ENCODE measurements around the gene CAMTA1. TPM values are rescaled to one million over a fixed set of nuclear protein-coding genes. Genes with fewer than 3 reads are reported as not detected.

The CAMTA1 gene
- total and polyA plus RNA-seq, 9 of the 15 experiments (the other 6 are each of a cell fraction or from before 2014, with no cell fraction given), result 43.9 to 161 (median 65.9) TPM

DNA sequence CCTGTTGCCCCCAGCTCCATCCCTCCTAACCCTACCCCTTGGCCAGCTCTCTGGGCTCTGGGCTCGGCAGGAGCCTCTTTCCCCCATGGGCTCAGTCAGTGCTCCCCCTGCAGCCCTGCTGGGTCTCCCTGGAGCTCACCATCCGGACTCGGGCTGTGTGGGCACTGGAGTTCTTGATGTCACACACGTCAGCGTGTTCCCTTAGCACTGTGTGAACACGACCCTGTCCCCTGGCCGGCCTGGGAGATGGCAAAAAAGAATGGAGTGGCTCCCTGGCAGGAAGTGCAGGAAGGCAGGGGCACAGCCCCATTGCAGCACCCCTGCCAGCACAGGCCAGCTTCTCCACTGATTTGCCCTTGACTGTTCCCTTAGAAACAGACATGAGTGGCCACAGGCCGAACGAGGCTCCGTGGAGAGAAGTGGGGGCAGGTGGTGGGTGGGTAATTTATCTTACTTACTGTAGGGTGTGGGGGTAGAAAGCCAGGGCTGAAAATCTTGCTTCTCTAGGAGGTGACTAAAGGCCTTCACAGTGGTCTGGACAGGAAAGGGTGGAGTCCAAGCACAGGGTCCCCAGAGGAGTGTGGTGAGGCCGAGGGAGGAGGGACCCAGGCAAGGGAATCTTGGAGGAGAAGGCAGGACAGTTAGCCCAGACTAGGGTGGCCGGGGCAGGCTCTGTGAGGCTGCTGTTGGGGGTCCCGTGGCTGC lies 604.1 kb downstream of the CAMTA1 start (continued):
- TF ChIP-seq, protein P1, sequence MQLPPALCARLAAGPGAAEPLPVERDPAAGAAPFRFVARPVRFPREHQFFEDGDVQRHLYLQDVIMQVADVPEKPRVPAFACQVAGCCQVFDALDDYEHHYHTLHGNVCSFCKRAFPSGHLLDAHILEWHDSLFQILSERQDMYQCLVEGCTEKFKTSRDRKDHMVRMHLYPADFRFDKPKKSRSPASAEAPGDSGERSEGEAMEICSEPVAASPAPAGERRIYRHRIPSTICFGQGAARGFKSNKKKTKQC (CRISPR knock-in tag; IDR thresholded peaks at IDR 0.05), result no peak

DNA sequence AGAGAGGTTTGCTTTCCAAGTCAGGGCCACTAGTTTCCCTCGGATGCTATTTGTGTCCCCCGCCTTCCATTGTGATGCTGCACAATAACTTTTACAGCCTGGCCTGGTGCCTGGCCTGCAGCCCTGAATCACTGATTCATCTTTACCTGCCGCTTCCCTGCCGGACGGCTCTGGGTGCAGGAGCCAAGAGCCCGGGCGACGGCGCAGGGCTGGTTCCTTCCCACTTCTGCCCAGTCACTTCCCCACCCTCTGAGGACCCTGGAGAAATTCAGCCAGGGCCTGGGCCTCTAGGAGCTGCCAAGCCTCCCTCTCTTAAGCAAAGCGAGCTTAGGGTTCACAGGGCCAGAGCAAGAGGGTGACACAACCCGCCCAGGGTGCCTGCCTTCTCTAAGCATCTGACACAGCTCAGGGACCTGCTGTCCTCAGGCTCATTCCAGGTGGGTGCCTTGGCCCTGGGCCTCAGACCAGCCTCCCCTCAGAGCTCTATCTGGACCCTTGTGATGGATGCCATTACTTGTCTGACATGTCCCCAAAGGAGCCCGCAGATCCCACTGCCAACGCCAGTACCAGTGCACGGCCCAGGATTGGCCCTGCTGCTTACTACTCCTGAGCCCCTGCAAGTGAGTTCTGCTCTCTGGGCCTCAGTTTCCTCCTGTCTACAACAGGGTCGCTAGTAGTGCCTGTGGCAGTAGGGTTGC lies 604.8 kb downstream of the CAMTA1 start:
- FAIRE-seq (no peak), DNase-seq (ENCODE audit: extremely low read depth in 1 of 4, low spot score in 3 of 4) (no peak), ATAC-seq (no peak)
- Histone ChIP-seq H3K9me3 (replicated peaks; ENCODE audit: control insufficient read depth, insufficient read depth, low read depth, low read length) (no peaks in the 10 kb centered on the region), H3K27ac (ENCODE audit: extremely low read depth, low read depth, low read length) (no peak overlapping the region), H3K4me2 (ENCODE audit: insufficient read depth, low read length) (no peak overlapping the region), H3K9me1 (ENCODE audit: control insufficient read depth, insufficient read depth, low read length) (no peaks in the 10 kb centered on the region), H3K27me3 (ENCODE audit: control insufficient read depth in 2 of 2, insufficient read depth in 2 of 2, low read length in 2 of 2) (peaks cover 2 to 45% of the 10 kb centered on the region in 2 experiments; a peak in 3 of 5 replicates), H2AFZ (ENCODE audit: low read depth, low read length) (no peak overlapping the region), H3K36me3 (ENCODE audit: control insufficient read depth, insufficient read depth, low read length) (no peaks in the 10 kb centered on the region), H3K9ac (ENCODE audit: insufficient read depth in 1 of 2, low read depth in 2 of 2, low read length in 2 of 2) (no peak overlapping the region), H3K4me1 (replicated peaks in 1 of 2; ENCODE audit: control insufficient read depth in 2 of 2, insufficient read depth in 2 of 2, low read length in 2 of 2) (no peaks in the 10 kb centered on the region), H3K79me2 (ENCODE audit: control insufficient read depth, insufficient read depth, low read length) (no peaks in the 10 kb centered on the region), H3K4me3 (no peak overlapping the region), H4K20me1 (replicated peaks; ENCODE audit: control insufficient read depth, insufficient read depth, low read length) (peaks cover 8% of the 10 kb centered on the region; the same call in 1 of the 2 replicates)
- intact Hi-C loops (cut with micrococcal nuclease) (no loop called here), in situ Hi-C loops (cut with MboI) (no loop called here)
- TF ChIP-seq ZKSCAN1 (IDR thresholded peaks at IDR 0.05; ENCODE audit: low read depth, low read length) (no peak), E2F6 (IDR thresholded peaks at IDR 0.05; ENCODE audit: borderline replicate concordance in 1 of 2, extremely low read depth in 1 of 2, insufficient read depth in 1 of 2, insufficient read length in 1 of 2, low read depth in 1 of 2, low read length in 1 of 2, poor library complexity in 1 of 2, severe bottlenecking in 1 of 2) (no peak), FUS (optimal IDR thresholded peaks at IDR 0.05; ENCODE audit: low read depth, low read length) (no peak), CTBP1 (IDR thresholded peaks at IDR 0.05; ENCODE audit: borderline replicate concordance) (no peak), MTA1 (IDR thresholded peaks at IDR 0.05; ENCODE audit: borderline replicate concordance) (no peak)
- TF ChIP-seq, protein P2, sequence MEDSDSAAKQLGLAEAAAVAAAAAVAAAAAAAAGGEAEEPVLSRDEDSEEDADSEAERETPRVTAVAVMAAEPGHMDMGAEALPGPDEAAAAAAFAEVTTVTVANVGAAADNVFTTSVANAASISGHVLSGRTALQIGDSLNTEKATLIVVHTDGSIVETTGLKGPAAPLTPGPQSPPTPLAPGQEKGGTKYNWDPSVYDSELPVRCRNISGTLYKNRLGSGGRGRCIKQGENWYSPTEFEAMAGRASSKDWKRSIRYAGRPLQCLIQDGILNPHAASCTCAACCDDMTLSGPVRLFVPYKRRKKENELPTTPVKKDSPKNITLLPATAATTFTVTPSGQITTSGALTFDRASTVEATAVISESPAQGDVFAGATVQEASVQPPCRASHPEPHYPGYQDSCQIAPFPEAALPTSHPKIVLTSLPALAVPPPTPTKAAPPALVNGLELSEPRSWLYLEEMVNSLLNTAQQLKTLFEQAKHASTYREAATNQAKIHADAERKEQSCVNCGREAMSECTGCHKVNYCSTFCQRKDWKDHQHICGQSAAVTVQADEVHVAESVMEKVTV (CRISPR knock-in tag; IDR thresholded peaks at IDR 0.05), result no peak
- BruUV-seq (replicated peaks), result no TSS peak
- ChIA-PET CTCF (ENCODE audit: low intra/inter-chr PET ratio) (no interaction called here), POLR2A (no interaction called here)
- WGBS (ENCODE audit: insufficient coverage, low coverage, missing lambda C conversion rate), result 0% methylated on average over 15 of the region's 15 CpGs
